Liver (tissue), 9 donors: Measurements from ENCODE around the gene NET1. TPM values are rescaled to one million over a fixed set of nuclear protein-coding genes. Genes with fewer than 3 reads are reported as not detected.
"Not testable (repeated sequence)": the region's sequence is repeated elsewhere in the genome, so short reads cannot be mapped to it uniquely, and the experiment has no call there.

ENCODE experiments used
- DNase-seq: peaks from one replicate; pipeline ENCODE4 v3.0.0-alpha.2; 2017; ENCODE audit warnings: low spot score
- H3K27ac ChIP-seq, 2 donors: one replicate each; pipeline ENCODE4 v1.7.0; 2013; ENCODE audit warnings: inconsistent platforms in 2 of 2, low read length in 2 of 2, control low read depth in 1 of 2, low read depth in 1 of 2, mild to moderate bottlenecking in 1 of 2
- H3K27me3 ChIP-seq, 4 donors: one replicate each; pipeline versions ENCODE4 v1.6.1 to v1.7.0; 2013; ENCODE audit warnings: low read length in 3 of 4, inconsistent platforms in 1 of 4, mild to moderate bottlenecking in 1 of 4, moderate library complexity in 1 of 4; ENCODE audit not compliant: control insufficient read depth in 4 of 4, insufficient read depth in 4 of 4
- H3K36me3 ChIP-seq, 4 donors: one replicate each; pipeline versions ENCODE4 v1.6.1 to v1.7.0; 2013; ENCODE audit warnings: low read length in 3 of 4, mild to moderate bottlenecking in 3 of 4, low read depth in 1 of 4, moderate library complexity in 1 of 4; ENCODE audit not compliant: control insufficient read depth in 4 of 4, insufficient read depth in 3 of 4
- H3K4me1 ChIP-seq, 4 donors: one replicate each; pipeline versions ENCODE4 v1.6.1 to v1.7.0; 2013; ENCODE audit warnings: low read length in 3 of 4, mild to moderate bottlenecking in 3 of 4, moderate library complexity in 1 of 4; ENCODE audit not compliant: control insufficient read depth in 4 of 4, insufficient read depth in 4 of 4
- H3K4me3 ChIP-seq, 3 donors: one replicate each; pipeline versions ENCODE4 v1.6.1 to v1.7.0; 2013; ENCODE audit warnings: low read length in 3 of 3, control low read depth in 1 of 3, low read depth in 1 of 3, mild to moderate bottlenecking in 1 of 3
- H3K9ac ChIP-seq, 2 donors: one replicate each; pipeline ENCODE4 v1.7.0; 2013; ENCODE audit warnings: low read length in 2 of 2, mild to moderate bottlenecking in 2 of 2, moderate library complexity in 2 of 2, control low read depth in 1 of 2, low read depth in 1 of 2
- H3K9me3 ChIP-seq, 4 donors: one replicate each; pipeline versions ENCODE4 v1.6.1 to v1.7.0; 2013; ENCODE audit warnings: low read length in 3 of 4; ENCODE audit not compliant: control insufficient read depth in 4 of 4
- ATF3 ChIP-seq: IDR thresholded peaks from 2 replicates; pipeline ENCODE4 v1.6.1; 2016; ENCODE audit warnings: antibody characterized with exemption
- EGR1 ChIP-seq, 2 donors: IDR thresholded peaks; 2 replicates each; pipeline ENCODE4 v1.6.1; 2016 to 2018; ENCODE audit warnings: antibody characterized with exemption in 2 of 2, low read depth in 2 of 2
- FOXA1 ChIP-seq: IDR thresholded peaks from 2 replicates; pipeline ENCODE4 v1.6.1; 2016; ENCODE audit warnings: antibody characterized with exemption
- FOXA2 ChIP-seq: IDR thresholded peaks from 2 replicates; pipeline ENCODE4 v1.6.1; 2016; ENCODE audit warnings: antibody characterized with exemption
- GABPA ChIP-seq, 2 donors: IDR thresholded peaks in 1 of 2; conservative IDR thresholded peaks in 1 of 2; 2 replicates each; pipeline ENCODE4 v1.6.1; 2016; ENCODE audit warnings: antibody characterized with exemption in 2 of 2, mild to moderate bottlenecking in 1 of 2, moderate library complexity in 1 of 2
- HNF4A ChIP-seq, 2 donors: conservative IDR thresholded peaks; 2 replicates each; pipeline ENCODE4 v1.6.1; 2016; ENCODE audit warnings: antibody characterized with exemption in 2 of 2, mild to moderate bottlenecking in 2 of 2
- HNF4G ChIP-seq: IDR thresholded peaks from 2 replicates; pipeline ENCODE4 v1.6.1; 2016; ENCODE audit warnings: antibody characterized with exemption
- JUND ChIP-seq, 2 donors: IDR thresholded peaks; 2 replicates each; pipeline ENCODE4 v1.6.1; 2016; ENCODE audit warnings: antibody characterized with exemption in 2 of 2
- MAX ChIP-seq: IDR thresholded peaks from 2 replicates; pipeline ENCODE4 v1.6.1; 2016; ENCODE audit warnings: antibody characterized with exemption
- NR2F2 ChIP-seq: IDR thresholded peaks from 2 replicates; pipeline ENCODE4 v1.6.1; 2016; ENCODE audit warnings: antibody characterized with exemption
- RAD21 ChIP-seq, 2 donors: IDR thresholded peaks; 2 replicates each; pipeline ENCODE4 v1.6.1; 2016; ENCODE audit warnings: antibody characterized with exemption in 2 of 2, mild to moderate bottlenecking in 2 of 2
- RXRA ChIP-seq, 2 donors: IDR thresholded peaks; 2 replicates each; pipeline ENCODE4 v1.6.1; 2017 to 2018; ENCODE audit warnings: antibody characterized with exemption in 2 of 2, mild to moderate bottlenecking in 1 of 2
- SP1 ChIP-seq: IDR thresholded peaks from 2 replicates; pipeline ENCODE4 v1.6.1; 2018; ENCODE audit warnings: antibody characterized with exemption, mild to moderate bottlenecking
- YY1 ChIP-seq: IDR thresholded peaks from 2 replicates; pipeline ENCODE4 v1.6.1; 2016; ENCODE audit warnings: antibody characterized with exemption, mild to moderate bottlenecking
- WGBS: extraction: QIAGEN DNeasy Blood & Tissue Kit; methylation state at CpG from one replicate; pipeline ENCODE4 v1.1.7; 2013; 5-methylcytosine and 5-hydroxymethylcytosine counted together
- polyA plus RNA-seq, 2 donors: library from polyadenylated mRNA; stranded (reverse) in 1 of 2; unstranded in 1 of 2; fragments of 200-250 nt in 1 of 2; fragments of >200 nt in 1 of 2; fragmentation: Nextera tagmentation in 1 of 2; extraction: Ambion mirVana in 1 of 2; gene quantifications; one replicate each; pipeline versions ENCODE4 v1.2.1 to v1.2.3, GENCODE V29; 2013 to 2015
- total RNA-seq, 2 donors: library from RNA; depleted of rRNA; stranded (reverse); fragments of >200 nt; gene quantifications; one replicate each; pipeline ENCODE4 v1.2.3, GENCODE V29; 2014
- TF ChIP-seq, protein P1 (sequence below): IDR thresholded peaks from 2 replicates; pipeline ENCODE4 v1.6.1; 2016; ENCODE audit warnings: antibody characterized with exemption
- TF ChIP-seq, protein P2 (sequence below): IDR thresholded peaks from 2 replicates; pipeline ENCODE4 v1.6.1; 2016; ENCODE audit warnings: antibody characterized with exemption, mild to moderate bottlenecking
- donor health status: healthy.
- donor health status: healthy.
- donor health status: healthy.
- donor health status: healthy.
- donor health status: healthy.

The NET1 gene
- total and polyA plus RNA-seq, 4 donors, result 16.2 to 38.6 (median 25.6) TPM

GRCh38 chr10:5406918-5407317 lies 5.4 kb upstream of the NET1 start:
- TF ChIP-seq JUND (IDR thresholded peaks at IDR 0.05) (no peak), MAX (no peak), HNF4G (no peak), SP1 (no peak), FOXA2 (no peak), YY1 (no peak), RXRA (IDR thresholded peaks at IDR 0.05) (no peak), RAD21 (IDR thresholded peaks at IDR 0.05) (no peak), NR2F2 (no peak), GABPA (IDR thresholded peaks at IDR 0.05 in 1 of 2, conservative IDR thresholded peaks at IDR 0.05 in 1 of 2) (no peak), FOXA1 (no peak), ATF3 (no peak), HNF4A (conservative IDR thresholded peaks at IDR 0.05) (no peak), EGR1 (IDR thresholded peaks at IDR 0.05; ENCODE audit: low read depth in 2 of 2) (no peak)
- TF ChIP-seq, protein P1, sequence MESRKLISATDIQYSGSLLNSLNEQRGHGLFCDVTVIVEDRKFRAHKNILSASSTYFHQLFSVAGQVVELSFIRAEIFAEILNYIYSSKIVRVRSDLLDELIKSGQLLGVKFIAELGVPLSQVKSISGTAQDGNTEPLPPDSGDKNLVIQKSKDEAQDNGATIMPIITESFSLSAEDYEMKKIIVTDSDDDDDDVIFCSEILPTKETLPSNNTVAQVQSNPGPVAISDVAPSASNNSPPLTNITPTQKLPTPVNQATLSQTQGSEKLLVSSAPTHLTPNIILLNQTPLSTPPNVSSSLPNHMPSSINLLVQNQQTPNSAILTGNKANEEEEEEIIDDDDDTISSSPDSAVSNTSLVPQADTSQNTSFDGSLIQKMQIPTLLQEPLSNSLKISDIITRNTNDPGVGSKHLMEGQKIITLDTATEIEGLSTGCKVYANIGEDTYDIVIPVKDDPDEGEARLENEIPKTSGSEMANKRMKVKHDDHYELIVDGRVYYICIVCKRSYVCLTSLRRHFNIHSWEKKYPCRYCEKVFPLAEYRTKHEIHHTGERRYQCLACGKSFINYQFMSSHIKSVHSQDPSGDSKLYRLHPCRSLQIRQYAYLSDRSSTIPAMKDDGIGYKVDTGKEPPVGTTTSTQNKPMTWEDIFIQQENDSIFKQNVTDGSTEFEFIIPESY, result no peak
- TF ChIP-seq, protein P2, sequence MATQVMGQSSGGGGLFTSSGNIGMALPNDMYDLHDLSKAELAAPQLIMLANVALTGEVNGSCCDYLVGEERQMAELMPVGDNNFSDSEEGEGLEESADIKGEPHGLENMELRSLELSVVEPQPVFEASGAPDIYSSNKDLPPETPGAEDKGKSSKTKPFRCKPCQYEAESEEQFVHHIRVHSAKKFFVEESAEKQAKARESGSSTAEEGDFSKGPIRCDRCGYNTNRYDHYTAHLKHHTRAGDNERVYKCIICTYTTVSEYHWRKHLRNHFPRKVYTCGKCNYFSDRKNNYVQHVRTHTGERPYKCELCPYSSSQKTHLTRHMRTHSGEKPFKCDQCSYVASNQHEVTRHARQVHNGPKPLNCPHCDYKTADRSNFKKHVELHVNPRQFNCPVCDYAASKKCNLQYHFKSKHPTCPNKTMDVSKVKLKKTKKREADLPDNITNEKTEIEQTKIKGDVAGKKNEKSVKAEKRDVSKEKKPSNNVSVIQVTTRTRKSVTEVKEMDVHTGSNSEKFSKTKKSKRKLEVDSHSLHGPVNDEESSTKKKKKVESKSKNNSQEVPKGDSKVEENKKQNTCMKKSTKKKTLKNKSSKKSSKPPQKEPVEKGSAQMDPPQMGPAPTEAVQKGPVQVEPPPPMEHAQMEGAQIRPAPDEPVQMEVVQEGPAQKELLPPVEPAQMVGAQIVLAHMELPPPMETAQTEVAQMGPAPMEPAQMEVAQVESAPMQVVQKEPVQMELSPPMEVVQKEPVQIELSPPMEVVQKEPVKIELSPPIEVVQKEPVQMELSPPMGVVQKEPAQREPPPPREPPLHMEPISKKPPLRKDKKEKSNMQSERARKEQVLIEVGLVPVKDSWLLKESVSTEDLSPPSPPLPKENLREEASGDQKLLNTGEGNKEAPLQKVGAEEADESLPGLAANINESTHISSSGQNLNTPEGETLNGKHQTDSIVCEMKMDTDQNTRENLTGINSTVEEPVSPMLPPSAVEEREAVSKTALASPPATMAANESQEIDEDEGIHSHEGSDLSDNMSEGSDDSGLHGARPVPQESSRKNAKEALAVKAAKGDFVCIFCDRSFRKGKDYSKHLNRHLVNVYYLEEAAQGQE, result no peak
- H3K9ac ChIP-seq, result no peak overlapping the region
- no peak overlapping the region for H3K27ac ChIP-seq
- no peaks in the 10 kb centered on the region for H3K36me3 ChIP-seq
- DNase-seq, result no peak
- H3K4me1 ChIP-seq, result peaks cover 0 to 2% (median under 1%) of the 10 kb centered on the region in 4 donors
- H3K9me3 ChIP-seq, result peaks cover 0 to 3% (median 0%) of the 10 kb centered on the region in 4 donors
- H3K4me3 ChIP-seq, result no peak overlapping the region
- WGBS, result 68% methylated on average over 1 of the region's 1 CpG
- H3K27me3 ChIP-seq, result no peaks in the 10 kb centered on the region

DNA sequence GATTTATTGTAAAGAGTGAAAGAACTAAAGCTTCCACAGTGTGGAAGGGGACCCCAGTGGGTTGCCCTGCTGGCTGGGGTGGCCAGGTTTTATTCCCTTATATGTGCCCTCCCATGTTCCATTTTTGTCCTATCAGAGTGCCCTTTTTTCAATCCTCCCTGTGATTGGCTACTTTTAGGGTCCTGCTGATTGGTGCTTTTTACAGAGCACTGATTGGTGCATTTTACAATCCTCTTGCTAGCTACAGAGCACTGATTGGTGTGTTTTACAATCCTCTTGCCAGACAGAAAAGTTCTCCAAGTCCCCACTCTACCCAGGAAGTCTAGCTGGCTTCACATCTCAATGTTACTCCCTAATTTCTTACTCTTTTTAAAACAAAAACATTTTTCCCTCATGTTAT lies 1.6 kb upstream of the NET1 start:
- H3K36me3 ChIP-seq, DNase-seq, H3K9me3 ChIP-seq, H3K4me3 ChIP-seq, H3K27me3 ChIP-seq, H3K27ac ChIP-seq, H3K9ac ChIP-seq: not testable (repeated sequence)
- H3K4me1 ChIP-seq, result peaks cover 2 to 15% (median 10%) of the 10 kb centered on the region in 4 donors
